Thoracic aorta (tissue), 2 donors: ENCODE results near the gene RBMS3. TPM values are rescaled to one million over a fixed set of nuclear protein-coding genes. Genes with fewer than 3 reads are reported as not detected.

Experiments
- ATAC-seq: fragments of 150-250 bp; one replicate; pipeline ENCODE4 v1.8.0; 2017; ENCODE audit warnings: low read depth; ENCODE audit not compliant: insufficient number of reproducible peaks, low FRiP score
- DNase-seq: peaks from one replicate; pipeline ENCODE4 v3.0.0-alpha.2; 2020; ENCODE audit warnings: low spot score
- H3K27ac ChIP-seq, 2 donors: fragments of 200-600 bp; sonication (generic); 1 replicate in 1 of 2; 2 replicates in 1 of 2; pipeline ENCODE4 v1.5.1; 2016; ENCODE audit warnings: mild to moderate bottlenecking in 2 of 2, moderate library complexity in 2 of 2
- H3K27me3 ChIP-seq: fragments of 200-600 bp; sonication (generic); replicated peaks from 2 replicates; pipeline ENCODE4 v1.6.0; 2016; ENCODE audit warnings: mild to moderate bottlenecking; ENCODE audit not compliant: insufficient read depth
- H3K36me3 ChIP-seq: fragments of 200-600 bp; sonication (generic); one replicate; pipeline ENCODE4 v1.5.1; 2016
- H3K4me1 ChIP-seq, 2 donors: fragments of 200-600 bp; sonication (generic); 1 replicate in 1 of 2; 2 replicates in 1 of 2; pipeline versions ENCODE4 v1.5.1 to v1.6.0; 2016; ENCODE audit warnings: low read depth in 2 of 2, mild to moderate bottlenecking in 1 of 2; ENCODE audit not compliant: control insufficient read depth in 1 of 2
- H3K4me3 ChIP-seq: fragments of 200-600 bp; sonication (generic); 2 replicates; pipeline ENCODE4 v1.5.1; 2016; ENCODE audit warnings: mild to moderate bottlenecking
- H3K9me3 ChIP-seq: fragments of 200-600 bp; sonication (generic); 2 replicates; pipeline ENCODE4 v1.5.1; 2016
- total RNA-seq, 2 donors: library from RNA; depleted of rRNA; stranded (reverse); fragments of >200 nt; gene quantifications; one replicate each; pipeline versions ENCODE4 v1.1.0 to v1.2.3, GENCODE V29; 2016
- TF ChIP-seq, protein P1 (sequence below): fragments of 200-600 bp; sonication (generic); IDR thresholded peaks from one replicate; pipeline ENCODE4 v1.5.1; 2019; ENCODE audit warnings: antibody characterized with exemption

RBMS3 gene
- total RNA-seq, 2 donors from 2014 or later = 149 to 186 TPM

DNA sequence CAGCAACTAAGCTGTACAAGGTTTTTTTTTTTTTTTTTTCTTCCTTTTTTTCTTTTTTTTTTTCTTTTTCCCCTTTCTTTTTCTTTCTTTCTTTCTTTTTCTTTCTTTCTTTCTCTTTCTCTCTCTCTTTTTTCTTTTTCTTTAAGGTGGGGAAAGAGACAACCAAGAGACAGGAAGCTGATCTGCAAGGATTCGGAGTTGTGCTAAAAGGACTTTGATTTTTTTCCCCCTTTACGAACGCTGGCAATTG lies 148 bp downstream of the RBMS3 start:
- Histone ChIP-seq H3K27me3 (no peaks in the 10 kb centered on the region), H3K36me3 (no peaks in the 10 kb centered on the region), H3K27ac (peak overlapping the region; percentile 93 to 94), H3K4me1 (peaks cover 3 to 23% of the 10 kb centered on the region in 2 donors), H3K4me3 (peak overlapping the region; percentile 88), H3K9me3 (no peaks in the 10 kb centered on the region)
- DNase-seq = no peak
- ATAC-seq = no peak
- TF ChIP-seq, protein P1, sequence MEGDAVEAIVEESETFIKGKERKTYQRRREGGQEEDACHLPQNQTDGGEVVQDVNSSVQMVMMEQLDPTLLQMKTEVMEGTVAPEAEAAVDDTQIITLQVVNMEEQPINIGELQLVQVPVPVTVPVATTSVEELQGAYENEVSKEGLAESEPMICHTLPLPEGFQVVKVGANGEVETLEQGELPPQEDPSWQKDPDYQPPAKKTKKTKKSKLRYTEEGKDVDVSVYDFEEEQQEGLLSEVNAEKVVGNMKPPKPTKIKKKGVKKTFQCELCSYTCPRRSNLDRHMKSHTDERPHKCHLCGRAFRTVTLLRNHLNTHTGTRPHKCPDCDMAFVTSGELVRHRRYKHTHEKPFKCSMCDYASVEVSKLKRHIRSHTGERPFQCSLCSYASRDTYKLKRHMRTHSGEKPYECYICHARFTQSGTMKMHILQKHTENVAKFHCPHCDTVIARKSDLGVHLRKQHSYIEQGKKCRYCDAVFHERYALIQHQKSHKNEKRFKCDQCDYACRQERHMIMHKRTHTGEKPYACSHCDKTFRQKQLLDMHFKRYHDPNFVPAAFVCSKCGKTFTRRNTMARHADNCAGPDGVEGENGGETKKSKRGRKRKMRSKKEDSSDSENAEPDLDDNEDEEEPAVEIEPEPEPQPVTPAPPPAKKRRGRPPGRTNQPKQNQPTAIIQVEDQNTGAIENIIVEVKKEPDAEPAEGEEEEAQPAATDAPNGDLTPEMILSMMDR = no peak

DNA sequence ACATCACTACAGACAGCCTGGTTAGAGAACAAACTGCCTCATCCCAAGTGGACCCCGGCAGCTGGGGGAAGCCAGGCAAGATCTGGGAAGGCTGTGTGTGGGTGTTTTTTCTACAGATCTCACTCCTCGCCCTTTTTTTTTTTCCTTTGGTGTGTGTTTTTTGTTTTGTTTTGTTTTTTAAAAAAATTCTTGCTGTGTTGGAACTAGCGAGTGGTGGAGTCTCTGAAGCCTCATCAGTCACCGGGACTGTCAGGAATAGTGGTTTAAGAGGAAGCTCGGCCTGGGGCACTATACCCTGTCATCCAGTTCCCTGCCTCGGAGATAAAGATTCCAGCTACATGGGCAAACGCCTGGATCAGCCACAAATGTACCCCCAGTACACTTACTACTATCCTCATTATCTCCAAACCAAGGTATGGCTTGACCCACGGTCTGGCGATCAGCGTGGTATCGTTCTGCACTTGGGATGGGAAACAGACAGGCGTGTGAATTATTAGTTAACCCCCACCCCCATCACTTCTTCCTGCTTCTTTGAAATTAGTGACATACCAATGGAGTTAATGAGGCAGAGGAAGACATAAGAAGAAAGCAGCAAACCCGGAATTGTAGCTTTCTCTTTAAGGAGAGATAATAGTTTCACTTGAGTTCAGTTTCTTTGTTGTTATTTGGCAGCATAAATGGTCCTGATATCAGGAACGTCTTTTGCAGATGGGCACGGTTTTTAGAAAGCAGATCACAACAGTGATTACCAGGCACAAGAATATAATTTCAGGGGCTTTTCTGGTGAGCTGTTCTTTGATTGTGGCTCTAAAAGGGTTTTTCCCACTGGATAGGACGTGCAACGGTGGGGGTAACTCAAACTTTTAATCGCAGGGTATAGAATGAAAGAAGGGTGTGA lies 722 bp downstream of the RBMS3 start:
- TF ChIP-seq, protein P1 = no peak
- ATAC-seq = peak; percentile 18

GRCh38 chr3:29282427-29283230 lies 1.8 kb downstream of the RBMS3 start:
- Histone ChIP-seq H3K27me3 (no peaks in the 10 kb centered on the region), H3K27ac (peak overlapping the region; percentile 93 to 94), H3K9me3 (no peaks in the 10 kb centered on the region), H3K36me3 (no peaks in the 10 kb centered on the region), H3K4me1 (peaks cover 7 to 22% of the 10 kb centered on the region in 2 donors), H3K4me3 (peak overlapping the region; percentile 88)
- DNase-seq = no peak
- ATAC-seq = peak; percentile 23
- TF ChIP-seq, protein P1 = no peak

More for the DNA sequence above, 722 bp downstream of the RBMS3 start:
- Histone ChIP-seq H3K4me1 (peaks cover 3 to 23% of the 10 kb centered on the region in 2 donors), H3K27me3 (no peaks in the 10 kb centered on the region), H3K27ac (peak overlapping the region; percentile 93 to 94), H3K9me3 (no peaks in the 10 kb centered on the region), H3K4me3 (peak overlapping the region; percentile 88), H3K36me3 (no peaks in the 10 kb centered on the region)
- DNase-seq = no peak

DNA sequence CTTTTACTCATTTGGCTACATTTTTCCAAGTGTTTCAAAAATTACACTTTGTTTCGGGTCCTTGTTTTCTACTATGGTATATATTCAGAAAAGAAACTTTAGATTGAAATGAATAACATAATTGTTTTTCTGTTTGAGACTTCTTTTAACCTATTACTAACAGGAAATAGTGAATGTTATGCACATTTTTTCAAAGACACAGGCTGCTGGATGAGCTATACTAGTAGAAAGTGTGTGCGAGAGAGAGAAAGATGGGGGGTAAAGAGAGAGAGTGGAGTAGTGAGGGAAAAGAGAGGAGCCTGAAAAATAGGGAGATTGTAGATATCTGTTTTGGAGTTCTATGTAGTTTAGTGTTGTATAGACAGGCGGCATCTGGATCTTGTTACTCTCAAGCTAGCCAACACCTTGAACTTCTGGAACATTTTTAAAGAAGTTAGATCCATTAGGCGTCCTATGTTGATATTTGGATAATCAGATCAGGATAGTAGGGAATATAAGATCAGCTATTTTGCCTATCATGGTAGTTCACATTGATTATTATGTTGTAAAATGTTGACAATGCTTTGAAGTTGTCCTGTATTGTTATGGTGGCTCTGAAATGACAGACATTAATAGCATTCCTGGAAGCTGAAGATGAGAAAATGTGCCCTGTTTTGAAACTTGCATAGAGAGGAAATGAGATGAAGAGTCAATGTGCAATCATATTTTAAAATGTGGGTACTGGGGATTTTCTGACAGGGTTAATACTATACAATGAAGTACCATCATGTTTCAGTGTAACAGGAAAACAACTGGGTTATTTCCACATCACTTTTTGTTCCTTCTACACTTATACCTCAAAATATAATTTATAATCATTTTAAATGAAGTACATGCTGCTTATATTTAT lies 2.6 kb downstream of the RBMS3 start:
- H3K36me3 ChIP-seq = no peaks in the 10 kb centered on the region
- H3K27me3 ChIP-seq = no peaks in the 10 kb centered on the region
- peak overlapping the region; percentile 88 for H3K4me3 ChIP-seq
- H3K27ac ChIP-seq = peak overlapping the region; percentile 93 to 94
- TF ChIP-seq, protein P1 = no peak
- ATAC-seq (no peak), DNase-seq (no peak)
- peaks cover 16 to 22% of the 10 kb centered on the region in 2 donors for H3K4me1 ChIP-seq
- H3K9me3 ChIP-seq = no peaks in the 10 kb centered on the region
